Gastrocnemius medialis (tissue), 4 donors: ENCODE results near the gene LHX1.

Source experiments
- CTCF ChIP-seq, 5 experiments: fragments of 450-650 bp in 3 of 5; fragments of 200-600 bp in 2 of 5; sonication (generic) in 2 of 5; IDR thresholded peaks in 4 of 5; conservative IDR thresholded peaks in 1 of 5; 1 replicate in 4 of 5; 2 replicates in 1 of 5; pipeline ENCODE4 v1.5.1; 2016 to 2019; ENCODE audit warnings: antibody characterized with exemption in 5 of 5, mild to moderate bottlenecking in 3 of 5, moderate library complexity in 3 of 5
- POLR2A ChIP-seq, 2 donors: fragments of 450-650 bp; IDR thresholded peaks; one replicate each; pipeline ENCODE4 v1.6.1; 2017; ENCODE audit warnings: antibody characterized with exemption in 2 of 2, mild to moderate bottlenecking in 2 of 2, moderate library complexity in 2 of 2

GRCh38 chr17:36931096-36931696 lies 6.1 kb upstream of the LHX1 start:
- TF ChIP-seq POLR2A (IDR thresholded peaks at IDR 0.05) (no peak), CTCF (IDR thresholded peaks at IDR 0.05 in 4 of 5, conservative IDR thresholded peaks at IDR 0.05 in 1 of 5) (no peak)
